ENCODE results near the gene SDHC. TPM values are rescaled to one million over a fixed set of nuclear protein-coding genes. Genes with fewer than 3 reads are reported as not detected.
"Not testable (repeated sequence)": the region's sequence is repeated elsewhere in the genome, so short reads cannot be mapped to it uniquely, and the experiment has no call there.

The SDHC gene
- total RNA-seq, 2 experiments from 2014 or later, result 191 to 235 TPM

GRCh38 chr1:161402446-161402845 is 88.3 kb downstream of the SDHC start:
- peaks cover 34% of the 10 kb centered on the region for H3K4me1 Mint-ChIP-seq
- no peak overlapping the region for H3K27ac Mint-ChIP-seq
- no peak overlapping the region for H3K4me3 Mint-ChIP-seq
- DNase-seq (no peak), ATAC-seq (no peak)
- H3K27me3 Mint-ChIP-seq, result peaks cover 9% of the 10 kb centered on the region
- no peaks in the 10 kb centered on the region for H3K9me3 Mint-ChIP-seq (ENCODE audit: low read depth)
- ChIA-PET CTCF (no interaction called here), POLR2A (no interaction called here)
- intact Hi-C loops (cut with DNase I, micrococcal nuclease), result no loop called here
- H3K36me3 Mint-ChIP-seq (ENCODE audit: low read depth), result peaks cover 9% of the 10 kb centered on the region

GRCh38 chr1:161404051-161404597 is 89.9 kb downstream of the SDHC start:
- ChIA-PET POLR2A (no interaction called here), CTCF (interaction anchor here (0.8 kb wide), 2 partner anchors 23 to 110 kb away, joined by 3 read pairs; no protein-coding TSS in a partner anchor)
- H3K36me3 Mint-ChIP-seq (ENCODE audit: low read depth), result peaks cover 9% of the 10 kb centered on the region
- H3K27ac Mint-ChIP-seq, result no peak overlapping the region
- intact Hi-C loops (cut with DNase I, micrococcal nuclease), result no loop called here
- H3K9me3 Mint-ChIP-seq (ENCODE audit: low read depth), result no peaks in the 10 kb centered on the region
- DNase-seq (no peak), ATAC-seq (no peak)
- H3K4me3 Mint-ChIP-seq, result no peak overlapping the region
- H3K4me1 Mint-ChIP-seq, result peaks cover 29% of the 10 kb centered on the region
- peaks cover 9% of the 10 kb centered on the region for H3K27me3 Mint-ChIP-seq

GRCh38 chr1:161406551-161406950 is 92.4 kb downstream of the SDHC start:
- H3K27me3 Mint-ChIP-seq; intact Hi-C loops (cut with DNase I, micrococcal nuclease); H3K4me3 Mint-ChIP-seq; H3K36me3 Mint-ChIP-seq (ENCODE audit: low read depth); ATAC-seq; POLR2A ChIA-PET; H3K27ac Mint-ChIP-seq; DNase-seq; H3K9me3 Mint-ChIP-seq (ENCODE audit: low read depth): not testable (repeated sequence)
- peaks cover 35% of the 10 kb centered on the region for H3K4me1 Mint-ChIP-seq
- CTCF ChIA-PET, result interaction anchor here (0.6 to 1.5 kb wide), 2 partner anchors 14 to 24 kb away, joined by 3 to 4 read pairs; no protein-coding TSS in a partner anchor

- Mint-ChIP-seq H3K27ac (no peak overlapping the region), H3K36me3 (ENCODE audit: low read depth) (peaks cover 4% of the 10 kb centered on the region), H3K9me3 (ENCODE audit: low read depth) (no peaks in the 10 kb centered on the region), H3K4me3 (no peak overlapping the region), H3K4me1 (peaks cover 30% of the 10 kb centered on the region), H3K27me3 (peaks cover 9% of the 10 kb centered on the region)
- POLR2A ChIA-PET, result no interaction called here
- CTCF ChIA-PET, result interaction anchor here (2.3 kb wide), 1 partner anchor 7 kb away, joined by 8 read pairs; no protein-coding TSS in a partner anchor
- ATAC-seq (no peak), DNase-seq (no peak)
- intact Hi-C loops (cut with DNase I, micrococcal nuclease), result no loop called here
These were observed 93.3 kb downstream of the SDHC start for GRCh38 chr1:161407451-161407985.

DNA sequence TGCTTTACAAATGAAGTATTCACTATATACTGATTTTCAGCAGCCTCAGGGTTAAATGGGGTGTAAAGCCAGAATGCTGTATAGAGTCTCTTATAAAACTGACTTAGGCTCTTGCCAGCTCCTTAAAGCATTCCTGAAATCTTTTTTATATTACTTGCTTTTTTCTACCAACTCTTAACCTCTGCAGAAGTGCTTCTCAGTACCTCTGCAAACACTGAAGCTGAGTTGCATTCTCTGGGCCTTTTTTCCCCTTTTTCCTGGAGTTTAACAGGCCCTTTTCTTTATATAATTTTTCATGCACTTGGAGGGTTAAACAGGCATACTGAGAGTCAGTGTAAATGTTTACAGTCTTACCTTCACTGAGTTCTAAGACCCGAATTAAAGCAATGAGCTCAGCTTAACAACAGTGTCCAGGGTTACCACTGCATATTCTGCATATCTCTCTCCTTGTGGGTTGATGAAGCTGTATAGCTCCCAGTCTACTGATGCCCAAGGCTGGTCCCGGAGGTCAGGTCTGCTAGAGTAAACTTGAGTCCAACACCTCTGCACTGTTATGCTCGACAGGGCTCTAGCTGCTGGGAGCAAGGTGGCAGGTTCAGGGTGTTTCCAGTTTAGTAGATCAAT is 94.4 kb downstream of the SDHC start:
- DNase-seq (no peak), ATAC-seq (no peak)
- H3K27ac Mint-ChIP-seq, result no peak overlapping the region
- intact Hi-C loops (cut with DNase I, micrococcal nuclease), result loop anchor here in 1 of 2 experiments (1.0 kb wide), 1 partner anchor 8 kb away; no protein-coding TSS in a partner anchor
- peaks cover 28% of the 10 kb centered on the region for H3K4me1 Mint-ChIP-seq
- ChIA-PET POLR2A (no interaction called here), CTCF (interaction anchor here (0.5 to 2.3 kb wide), 7 partner anchors 8 to 309 kb away, joined by 3 to 8 read pairs (median 3); no protein-coding TSS in a partner anchor)
- no peaks in the 10 kb centered on the region for H3K9me3 Mint-ChIP-seq (ENCODE audit: low read depth)
- peaks cover 7% of the 10 kb centered on the region for H3K27me3 Mint-ChIP-seq
- peaks cover 4% of the 10 kb centered on the region for H3K36me3 Mint-ChIP-seq (ENCODE audit: low read depth)
- H3K4me3 Mint-ChIP-seq, result no peak overlapping the region

- CTCF ChIA-PET, result interaction anchor here (0.9 to 2.3 kb wide), 5 partner anchors 10 to 29 kb away, joined by 3 to 8 read pairs (median 5); no protein-coding TSS in a partner anchor
- DNase-seq, result peak; percentile 51
- peak overlapping the region; percentile 24 for H3K4me3 Mint-ChIP-seq
- peak; percentile 90 for ATAC-seq
- intact Hi-C loops (cut with DNase I, micrococcal nuclease), result loop anchor here in 1 of 2 experiments (1.0 kb wide), 1 partner anchor 10 kb away; no protein-coding TSS in a partner anchor
- H3K27ac Mint-ChIP-seq, result peak overlapping the region; percentile 74
- H3K27me3 Mint-ChIP-seq; POLR2A ChIA-PET; H3K36me3 Mint-ChIP-seq (ENCODE audit: low read depth); H3K9me3 Mint-ChIP-seq (ENCODE audit: low read depth): not testable (repeated sequence)
- H3K4me1 Mint-ChIP-seq, result peaks cover 22% of the 10 kb centered on the region
These were observed 95.9 kb downstream of the SDHC start for GRCh38 chr1:161409848-161410635.

DNA sequence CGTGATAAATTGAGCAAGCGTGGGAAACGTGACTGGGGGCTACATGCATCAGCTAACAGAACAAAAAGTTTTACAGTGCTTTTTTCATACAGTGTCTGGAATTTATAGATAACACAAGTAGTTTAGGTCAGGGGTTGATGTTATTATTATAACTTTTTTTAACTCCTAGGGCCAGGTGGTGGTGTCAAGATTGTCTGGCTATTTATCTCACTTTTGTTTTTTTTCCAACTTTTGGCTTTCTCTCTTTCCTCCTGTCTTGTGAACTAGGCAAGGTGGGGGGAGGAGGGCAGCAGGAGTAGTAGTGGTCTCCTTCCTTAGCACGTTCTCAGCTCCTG is 96.4 kb downstream of the SDHC start:
- H3K4me3 Mint-ChIP-seq; H3K27me3 Mint-ChIP-seq; H3K9me3 Mint-ChIP-seq (ENCODE audit: low read depth); H3K36me3 Mint-ChIP-seq (ENCODE audit: low read depth); POLR2A ChIA-PET; ATAC-seq; DNase-seq; intact Hi-C loops (cut with DNase I, micrococcal nuclease): not testable (repeated sequence)
- H3K4me1 Mint-ChIP-seq, result peaks cover 22% of the 10 kb centered on the region
- CTCF ChIA-PET, result interaction anchor here (0.9 to 1.4 kb wide), 3 partner anchors 11 to 28 kb away, joined by 3 to 5 read pairs (median 3); no protein-coding TSS in a partner anchor
- H3K27ac Mint-ChIP-seq, result peak overlapping the region; percentile 74

Other genes with a start within 250 kb of the SDHC start
- 100 to 1,000 TPM; 125 to 165 TPM for gene ARHGAP30, start 244.5 kb upstream of the SDHC start, total RNA-seq
- not detected for gene NECTIN4, start 224.8 kb upstream of the SDHC start, total RNA-seq
- gene KLHDC9, start 216.0 kb upstream of the SDHC start, total RNA-seq, result under 1 TPM; 0.39 to 0.50 TPM
- gene PFDN2, start 196.3 kb upstream of the SDHC start, total RNA-seq, result 100 to 1,000 TPM; 108 to 136 TPM
- 10 to 100 TPM; 58.2 to 62.1 TPM for gene NIT1, start 196.3 kb upstream of the SDHC start, total RNA-seq
- 10 to 100 TPM; 33.9 to 44.9 TPM for gene DEDD, start 181.7 kb upstream of the SDHC start, total RNA-seq
- 10 to 100 TPM; 89.2 to 98.6 TPM for gene UFC1, start 160.4 kb upstream of the SDHC start, total RNA-seq
- 10 to 100 TPM; 25.1 to 32.0 TPM for gene USP21, start 154.9 kb upstream of the SDHC start, total RNA-seq
- 10 to 100 TPM; 21.5 to 28.8 TPM for gene PPOX, start 148.0 kb upstream of the SDHC start, total RNA-seq
- gene B4GALT3, start 136.9 kb upstream of the SDHC start, total RNA-seq, result 10 to 100 TPM; 40.5 to 51.8 TPM
- under 1 TPM; 0.40 to 0.71 TPM for gene ADAMTS4, start 115.3 kb upstream of the SDHC start, total RNA-seq
- 10 to 100 TPM; 71.8 to 92.0 TPM for gene NDUFS2, start 112.0 kb upstream of the SDHC start, total RNA-seq
- 1 to 10 TPM in 1 of 2 experiments, under 1 TPM in 1; 0.98 to 2.2 TPM for gene FCER1G, start 99.1 kb upstream of the SDHC start, total RNA-seq
- not detected for gene APOA2, start 90.8 kb upstream of the SDHC start, total RNA-seq
- gene TOMM40L, start 88.3 kb upstream of the SDHC start, total RNA-seq, result 10 to 100 TPM; 12.3 to 13.2 TPM
- gene NR1I3, start 76.2 kb upstream of the SDHC start, total RNA-seq, result not detected
- gene PCP4L1, start 55.6 kb upstream of the SDHC start, total RNA-seq, result under 1 TPM; 0.21 to 0.27 TPM
- 1 to 10 TPM; 4.6 to 5.3 TPM for gene MPZ, start 4.4 kb upstream of the SDHC start, total RNA-seq
- not detected for gene CFAP126, start 53.5 kb downstream of the SDHC start, total RNA-seq
- not detected for gene FCGR2A, start 191.1 kb downstream of the SDHC start, total RNA-seq
- under 1 TPM; 0.11 to 0.14 TPM for gene HSPA6, start 210.2 kb downstream of the SDHC start, total RNA-seq
- gene FCGR3A, start 235.4 kb downstream of the SDHC start, total RNA-seq, result not detected